Measurements from ENCODE around the gene BPHL. TPM values are rescaled to one million over a fixed set of nuclear protein-coding genes. Genes with fewer than 3 reads are reported as not detected.

The BPHL gene
- total and polyA plus RNA-seq, 2 of the 4 experiments (the other 2 are of a cell fraction), result 14.7 to 16.3 TPM

DNA sequence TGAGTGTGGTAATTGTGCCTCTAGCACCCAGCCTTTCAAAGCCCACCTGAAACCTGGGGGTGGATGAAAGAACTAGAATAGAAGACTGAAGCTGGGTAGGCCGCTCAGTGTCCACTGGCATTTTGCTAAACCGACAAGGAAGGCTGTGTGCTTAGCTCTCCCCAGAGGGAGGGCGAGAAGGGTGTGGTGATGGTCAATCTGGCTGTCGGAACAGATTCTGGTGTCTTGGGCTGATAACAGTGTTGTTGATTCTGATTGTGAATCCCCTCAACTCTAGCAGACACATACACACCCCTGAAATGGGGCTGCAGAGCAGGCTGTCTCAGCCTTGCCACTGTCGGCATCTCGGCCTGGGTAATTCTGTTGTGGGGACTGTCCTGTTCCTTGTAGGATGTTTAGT, 4.1 kb upstream of the BPHL start:
- intact Hi-C loops (cut with micrococcal nuclease) (no loop called here), dilution Hi-C loops (cut with HindIII; ENCODE audit: low sequenced_read_pairs, unreplicated experiment) (no loop called here), in situ Hi-C loops (cut with MboI; ENCODE audit: low sequenced_read_pairs) (loop anchor here (25.0 kb wide), 1 partner anchor 873 kb away; no protein-coding TSS in a partner anchor)
- no peaks in the 10 kb centered on the region for H3K4me1 ChIP-seq (ENCODE audit: control insufficient read depth, insufficient read depth, low read length)
- no peak overlapping the region for H3K9ac ChIP-seq (ENCODE audit: low read depth, low read length)
- H2AFZ ChIP-seq (replicated peaks; ENCODE audit: low read length, poor library complexity), result no peak overlapping the region
- H3K56ac ChIP-seq (ENCODE audit: extremely low read depth, insufficient read depth, low read length), result no peak overlapping the region
- H3K9me3 ChIP-seq (ENCODE audit: control insufficient read depth, insufficient read depth, low read length), result no peaks in the 10 kb centered on the region
- no peak overlapping the region for H2BK120ac ChIP-seq (ENCODE audit: low read depth, low read length)
- H3K27me3 ChIP-seq (ENCODE audit: control insufficient read depth, insufficient read depth, low read length), result no peaks in the 10 kb centered on the region
- DNase-seq (no peak), ATAC-seq (ENCODE audit: low read depth) (no peak)
- no peak overlapping the region for H3K4me3 ChIP-seq (ENCODE audit: insufficient read depth, low read depth, low read length)
- ChIA-PET POLR2A (ENCODE audit: unreplicated experiment) (no interaction called here), CTCF (no interaction called here)
- H3K14ac ChIP-seq (replicated peaks; ENCODE audit: low read depth, low read length), result no peak overlapping the region
- no peak overlapping the region for H2AK9ac ChIP-seq (replicated peaks; ENCODE audit: low read depth, low read length, poor library complexity)
- no peak overlapping the region for H3K27ac ChIP-seq (ENCODE audit: insufficient read depth, low read length)
- TF ChIP-seq FOS (IDR thresholded peaks at IDR 0.05; ENCODE audit: low read depth, low read length), result no peak
- no peak for TF ChIP-seq CEBPB (IDR thresholded peaks at IDR 0.05; ENCODE audit: low read depth, low read length)
- TF ChIP-seq BHLHE40 (IDR thresholded peaks at IDR 0.05; ENCODE audit: low read depth, low read length), result no peak
- TF ChIP-seq POLR2A (IDR thresholded peaks at IDR 0.05; ENCODE audit: low read depth, low read length), result no peak
- no peak for TF ChIP-seq MAZ (IDR thresholded peaks at IDR 0.05; ENCODE audit: borderline replicate concordance, low read depth, low read length)
- TF ChIP-seq MAFK (IDR thresholded peaks at IDR 0.05; ENCODE audit: low read depth, low read length), result no peak
- TF ChIP-seq, protein P1, sequence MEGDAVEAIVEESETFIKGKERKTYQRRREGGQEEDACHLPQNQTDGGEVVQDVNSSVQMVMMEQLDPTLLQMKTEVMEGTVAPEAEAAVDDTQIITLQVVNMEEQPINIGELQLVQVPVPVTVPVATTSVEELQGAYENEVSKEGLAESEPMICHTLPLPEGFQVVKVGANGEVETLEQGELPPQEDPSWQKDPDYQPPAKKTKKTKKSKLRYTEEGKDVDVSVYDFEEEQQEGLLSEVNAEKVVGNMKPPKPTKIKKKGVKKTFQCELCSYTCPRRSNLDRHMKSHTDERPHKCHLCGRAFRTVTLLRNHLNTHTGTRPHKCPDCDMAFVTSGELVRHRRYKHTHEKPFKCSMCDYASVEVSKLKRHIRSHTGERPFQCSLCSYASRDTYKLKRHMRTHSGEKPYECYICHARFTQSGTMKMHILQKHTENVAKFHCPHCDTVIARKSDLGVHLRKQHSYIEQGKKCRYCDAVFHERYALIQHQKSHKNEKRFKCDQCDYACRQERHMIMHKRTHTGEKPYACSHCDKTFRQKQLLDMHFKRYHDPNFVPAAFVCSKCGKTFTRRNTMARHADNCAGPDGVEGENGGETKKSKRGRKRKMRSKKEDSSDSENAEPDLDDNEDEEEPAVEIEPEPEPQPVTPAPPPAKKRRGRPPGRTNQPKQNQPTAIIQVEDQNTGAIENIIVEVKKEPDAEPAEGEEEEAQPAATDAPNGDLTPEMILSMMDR (conservative IDR thresholded peaks at IDR 0.05; ENCODE audit: low read depth, low read length), result no peak
- TF ChIP-seq, protein P2, sequence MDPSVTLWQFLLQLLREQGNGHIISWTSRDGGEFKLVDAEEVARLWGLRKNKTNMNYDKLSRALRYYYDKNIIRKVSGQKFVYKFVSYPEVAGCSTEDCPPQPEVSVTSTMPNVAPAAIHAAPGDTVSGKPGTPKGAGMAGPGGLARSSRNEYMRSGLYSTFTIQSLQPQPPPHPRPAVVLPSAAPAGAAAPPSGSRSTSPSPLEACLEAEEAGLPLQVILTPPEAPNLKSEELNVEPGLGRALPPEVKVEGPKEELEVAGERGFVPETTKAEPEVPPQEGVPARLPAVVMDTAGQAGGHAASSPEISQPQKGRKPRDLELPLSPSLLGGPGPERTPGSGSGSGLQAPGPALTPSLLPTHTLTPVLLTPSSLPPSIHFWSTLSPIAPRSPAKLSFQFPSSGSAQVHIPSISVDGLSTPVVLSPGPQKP (IDR thresholded peaks at IDR 0.05; ENCODE audit: borderline replicate concordance, low read depth, low read length), result no peak
- no peak for TF ChIP-seq RAD21 (IDR thresholded peaks at IDR 0.05; ENCODE audit: low read length)
- TF ChIP-seq CHD1 (IDR thresholded peaks at IDR 0.05; ENCODE audit: low read depth, low read length), result no peak
- no peak for TF ChIP-seq RFX5 (IDR thresholded peaks at IDR 0.05; ENCODE audit: low read depth, low read length)
- no peak for TF ChIP-seq RCOR1 (IDR thresholded peaks at IDR 0.05; ENCODE audit: insufficient replicate concordance, low read length)
- no peak for TF ChIP-seq MXI1 (IDR thresholded peaks at IDR 0.05; ENCODE audit: borderline replicate concordance, low read depth, low read length)
- H3K4ac ChIP-seq (ENCODE audit: low read depth, low read length), result no peak overlapping the region
- no peak overlapping the region for H4K8ac ChIP-seq (ENCODE audit: low read depth in 2 of 2, low read length in 2 of 2)
- H2BK15ac ChIP-seq (ENCODE audit: low read depth, low read length), result no peak overlapping the region
- BruUV-seq (replicated peaks), result TSS peak; percentile 81
- no peak overlapping the region for H2AK5ac ChIP-seq (ENCODE audit: low read depth, low read length)
- no peak overlapping the region for H4K5ac ChIP-seq (ENCODE audit: low read depth, low read length)
- no peaks in the 10 kb centered on the region; the same call in 1 of the 2 replicates for H4K20me1 ChIP-seq (ENCODE audit: insufficient read depth, low read length)
- H3K4me2 ChIP-seq (ENCODE audit: low read depth, low read length), result no peak overlapping the region
- no peak overlapping the region for H2BK20ac ChIP-seq (ENCODE audit: low read depth, low read length)
- WGBS, 2 experiments (ENCODE audit: extremely low coverage in 2 of 2, insufficient read length in 1 of 2), result no CpG with 5 or more reads among the region's 6 CpGs
- no peak overlapping the region for H4K91ac ChIP-seq (ENCODE audit: insufficient read depth, low read depth, low read length)
- no peak overlapping the region for H3K23ac ChIP-seq (ENCODE audit: low read depth, low read length)
- H3K9me1 ChIP-seq (ENCODE audit: insufficient read depth, low read length), result peaks cover 3% of the 10 kb centered on the region; the same call in 1 of the 2 replicates
- H3K79me1 ChIP-seq (ENCODE audit: low read depth in 1 of 2, low read length in 2 of 2), result peaks cover 11 to 18% of the 10 kb centered on the region in 2 experiments
- no peak overlapping the region for H2BK5ac ChIP-seq (ENCODE audit: low read depth, low read length, poor library complexity, severe bottlenecking)
- no peak overlapping the region for H3K18ac ChIP-seq (ENCODE audit: low read depth, low read length)
- peaks cover 31% of the 10 kb centered on the region for H3K36me3 ChIP-seq (ENCODE audit: control insufficient read depth, insufficient read depth, low read length)

Data from IMR-90 (cell line).